Embryonic facial prominence (tissue), 1 donor: ENCODE results near the gene EFHD1.

ENCODE experiments used
- DNase-seq: peaks from one replicate; pipeline ENCODE4 v3.0.0-alpha.2; 2016; ENCODE audit errors: extremely low spot score

Gene EFHD1

DNA sequence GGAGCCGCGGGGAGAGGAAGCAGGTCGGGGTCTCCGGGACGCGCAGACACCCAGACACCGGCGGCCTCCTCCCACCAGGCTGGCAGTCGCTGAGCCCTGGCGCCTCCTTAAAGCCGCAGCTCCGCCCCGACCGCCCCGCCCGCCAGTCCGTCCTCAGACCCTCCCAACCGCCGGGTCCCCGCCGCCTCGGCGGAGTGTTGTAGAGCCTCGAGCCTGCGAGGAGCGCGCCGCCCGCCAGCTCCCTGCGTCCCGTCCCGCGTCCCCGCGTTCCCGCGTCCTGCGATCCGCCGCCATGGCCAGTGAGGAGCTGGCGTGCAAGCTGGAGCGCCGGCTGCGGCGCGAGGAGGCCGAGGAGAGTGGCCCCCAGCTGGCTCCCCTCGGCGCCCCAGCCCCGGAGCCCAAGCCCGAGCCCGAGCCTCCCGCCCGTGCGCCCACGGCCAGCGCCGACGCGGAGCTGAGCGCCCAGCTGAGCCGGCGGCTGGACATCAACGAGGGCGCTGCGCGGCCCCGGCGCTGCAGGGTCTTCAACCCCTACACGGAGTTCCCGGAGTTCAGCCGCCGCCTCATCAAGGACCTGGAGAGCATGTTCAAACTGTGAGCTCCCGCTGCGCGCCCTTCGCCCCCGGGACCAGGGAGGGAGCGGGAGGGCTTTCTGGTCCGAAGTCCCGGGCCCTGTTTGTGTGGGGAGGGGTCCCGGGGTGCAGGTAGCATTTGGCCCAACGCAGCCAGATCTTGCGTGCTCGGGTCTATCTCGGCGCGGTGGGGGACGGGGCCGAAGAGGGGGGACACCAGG lies at the start of gene EFHD1:
Gene EFHD1 (plus strand): TSS at position 192 of the 793 bp plus-strand sequence. CDS start 101 bp downstream, at position 293.
- DNase-seq: no peak

DNA sequence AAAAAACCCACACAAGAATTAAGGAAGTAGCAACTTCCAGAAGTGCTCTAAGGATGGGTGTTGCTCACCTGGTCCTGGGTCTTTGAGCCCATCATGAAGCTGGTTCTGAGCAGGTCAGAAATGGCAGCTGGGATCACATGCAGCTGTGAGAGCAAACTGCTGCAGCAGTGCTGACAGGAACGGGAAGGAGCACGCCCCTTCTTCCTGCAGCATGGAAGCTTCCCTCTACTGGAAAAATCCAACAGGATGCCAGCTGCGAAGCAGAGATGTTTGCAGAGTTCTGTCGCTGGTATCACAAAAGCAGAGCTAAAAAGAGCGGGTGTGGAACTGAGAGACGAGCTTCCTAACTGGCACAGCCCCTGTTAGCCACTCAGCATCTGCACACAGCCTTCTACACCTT lies 49.2 kb upstream of the EFHD1 start:
- no peak for DNase-seq

DNA sequence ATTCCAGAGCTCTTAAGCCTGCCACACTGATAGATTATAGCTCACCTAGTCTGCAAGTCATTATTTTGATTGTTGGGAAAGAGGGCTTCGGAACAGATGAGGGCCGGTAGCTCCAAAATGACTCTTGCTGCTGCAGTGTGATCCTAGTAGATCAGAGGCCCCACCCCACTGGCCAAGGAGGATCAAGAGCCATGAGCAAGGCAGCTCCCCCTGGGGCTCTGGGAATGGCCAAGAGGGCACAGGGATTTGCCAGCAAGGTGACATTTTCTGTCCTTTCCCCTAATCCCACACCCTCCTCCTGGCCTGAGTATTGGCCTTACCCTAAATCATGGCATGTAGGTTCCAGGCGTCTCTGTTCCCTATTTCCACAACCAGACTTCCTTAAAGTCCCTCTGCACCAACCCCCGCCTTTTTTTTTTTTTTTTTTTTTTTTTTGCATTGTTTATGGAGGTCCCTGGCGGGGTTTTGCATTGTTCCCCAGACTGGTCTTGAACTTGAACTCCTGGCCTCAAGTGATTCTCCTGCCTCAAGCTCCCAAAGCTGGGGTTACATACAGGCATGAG lies 46.4 kb upstream of the EFHD1 start:
- DNase-seq: no peak

- no peak for DNase-seq
Observed at GRCh38 chr2:232587512-232587911, 45.9 kb upstream of the EFHD1 start.

DNA sequence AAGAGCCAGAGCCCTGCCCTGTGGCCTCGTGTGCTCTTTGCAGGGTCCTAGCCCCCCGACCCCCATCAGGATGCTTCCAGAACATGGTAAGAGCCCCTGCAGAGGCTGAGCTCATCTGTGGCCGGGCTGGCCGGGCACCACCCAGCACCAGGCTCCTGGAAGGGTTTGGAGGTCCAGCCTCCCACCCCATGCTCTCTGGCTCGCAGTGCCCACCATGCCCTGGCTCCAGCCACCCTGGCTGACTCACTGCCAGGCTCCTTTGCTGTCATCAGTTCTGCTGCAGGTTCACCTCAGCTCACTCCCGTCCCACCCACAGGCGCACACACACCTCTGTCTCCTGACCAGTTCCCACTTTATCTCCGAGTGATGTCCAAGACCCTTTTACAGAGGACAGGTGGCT lies 45.4 kb upstream of the EFHD1 start:
- no peak for DNase-seq

DNA sequence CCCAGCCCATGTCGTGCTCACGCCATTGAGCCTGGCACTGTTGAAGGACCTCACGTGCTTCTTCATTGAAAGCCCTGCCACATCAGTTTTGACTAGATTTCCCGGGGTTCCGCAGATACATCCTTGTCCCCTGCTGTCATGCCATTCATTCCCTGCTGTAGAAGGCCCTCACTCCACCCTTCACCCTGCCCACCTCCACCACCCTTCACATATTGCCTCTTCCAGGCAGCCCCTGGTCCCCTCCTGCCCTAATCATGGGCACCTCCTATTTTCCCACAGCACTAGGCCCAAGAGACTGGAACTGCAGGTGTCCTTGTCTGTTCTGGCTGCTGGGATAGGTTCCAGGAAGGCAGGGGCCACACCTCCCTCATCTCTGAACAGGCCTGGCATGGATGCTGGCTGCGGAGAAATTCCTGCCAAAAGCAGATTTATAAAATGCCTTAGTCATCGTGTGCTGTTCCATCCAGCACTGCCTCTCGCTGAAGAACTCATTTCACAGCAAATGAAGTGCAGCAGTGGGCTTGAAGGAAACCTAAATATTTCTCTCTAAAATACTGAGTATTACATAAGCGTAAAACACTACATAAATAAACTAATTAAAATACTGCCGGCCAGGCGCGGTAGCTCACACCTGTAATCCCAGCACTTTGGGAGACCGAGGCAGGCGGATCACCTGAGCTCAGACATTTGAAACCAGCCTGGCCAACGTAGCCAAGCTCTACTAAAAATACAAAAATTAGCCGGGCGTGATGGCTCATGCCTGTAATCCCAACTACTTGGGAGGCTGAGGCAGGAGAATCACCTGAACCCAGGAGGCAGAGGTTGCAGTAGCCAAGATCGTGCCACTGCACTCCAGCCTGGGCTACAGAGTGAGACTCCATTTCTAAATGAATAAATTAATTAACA lies 44.5 kb upstream of the EFHD1 start:
- DNase-seq: no peak

GRCh38 chr2:232592772-232593395 lies 40.5 kb upstream of the EFHD1 start:
- DNase-seq: no peak

DNA sequence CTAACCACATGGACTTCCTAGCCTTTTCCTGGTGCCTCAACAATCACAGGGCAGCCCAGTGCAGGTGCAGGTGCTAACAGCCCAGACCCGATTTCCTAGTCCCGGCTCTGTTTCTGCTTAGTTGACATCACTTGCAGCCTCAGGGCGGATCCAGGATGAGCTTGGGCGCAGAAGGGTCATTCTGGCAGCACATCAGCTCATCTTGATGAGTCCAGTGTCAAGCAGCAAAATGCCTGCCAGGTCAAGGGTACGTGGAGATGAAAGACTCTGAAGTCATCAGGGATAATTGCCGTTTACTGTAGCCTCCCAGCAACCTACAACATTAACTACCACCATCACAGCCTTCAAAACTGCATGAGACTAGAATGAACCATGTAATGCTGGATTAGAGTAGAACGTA lies 39.4 kb upstream of the EFHD1 start:
- DNase-seq: no peak

- DNase-seq: no peak
Observed at GRCh38 chr2:232597362-232598079, 35.9 kb upstream of the EFHD1 start.

- DNase-seq: no peak
Observed at GRCh38 chr2:232598293-232598692, 35.1 kb upstream of the EFHD1 start.

DNA sequence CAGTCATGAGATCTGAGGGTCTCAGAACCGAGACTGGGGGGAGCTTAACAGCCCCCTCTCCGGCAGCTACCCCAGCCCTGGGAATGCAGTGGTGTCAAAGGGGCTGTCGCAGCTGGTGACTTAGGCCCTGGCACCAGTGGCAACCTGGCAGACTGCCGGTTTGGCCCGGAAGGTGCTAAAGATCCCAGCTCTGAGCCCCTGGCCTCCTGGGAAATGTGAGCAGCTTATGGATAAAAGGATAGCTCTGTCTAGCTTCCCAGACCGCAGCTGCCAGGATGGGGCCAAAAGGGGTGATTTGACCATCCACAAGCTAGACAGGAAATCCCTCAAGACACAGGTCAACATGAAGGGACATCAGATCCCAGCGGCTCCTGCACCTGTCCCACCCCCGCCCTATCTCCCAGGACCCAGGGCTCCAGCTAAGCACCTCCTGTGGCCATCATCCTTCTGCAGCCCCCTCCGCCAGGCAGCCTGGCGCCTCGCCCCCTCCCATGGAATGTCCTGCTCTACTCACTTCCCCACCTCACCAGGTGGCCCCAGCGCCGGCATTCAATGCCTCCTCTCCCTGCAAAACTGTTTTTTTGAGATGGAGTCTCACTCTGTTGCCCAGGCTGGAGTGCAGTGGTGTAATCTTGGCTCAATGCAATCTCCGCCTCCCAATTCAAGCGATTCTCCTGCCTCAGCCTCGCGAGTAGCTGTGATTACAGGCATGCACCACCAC lies 33.2 kb upstream of the EFHD1 start:
- no peak for DNase-seq

DNA sequence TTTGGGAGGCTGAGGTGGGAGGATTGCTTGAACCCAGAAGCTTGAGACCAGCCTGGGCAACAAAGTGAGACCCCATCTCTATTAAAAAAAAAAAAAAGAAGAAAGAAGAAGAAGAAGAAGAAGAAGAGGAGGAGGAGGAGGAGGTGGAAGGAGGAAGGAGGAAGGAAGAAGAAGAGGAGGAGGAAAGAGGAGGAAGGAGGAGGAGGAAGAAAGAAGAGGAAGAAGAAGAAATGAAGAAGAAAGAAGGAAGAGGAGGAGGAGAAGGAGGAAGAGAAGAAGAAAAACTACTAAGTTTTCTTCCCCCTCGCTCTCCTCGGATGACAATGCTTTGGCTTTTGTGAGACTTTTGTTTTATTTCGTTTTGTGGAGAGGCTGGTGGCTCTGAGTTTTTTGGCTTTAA lies 30.1 kb upstream of the EFHD1 start:
- DNase-seq: no peak

DNA sequence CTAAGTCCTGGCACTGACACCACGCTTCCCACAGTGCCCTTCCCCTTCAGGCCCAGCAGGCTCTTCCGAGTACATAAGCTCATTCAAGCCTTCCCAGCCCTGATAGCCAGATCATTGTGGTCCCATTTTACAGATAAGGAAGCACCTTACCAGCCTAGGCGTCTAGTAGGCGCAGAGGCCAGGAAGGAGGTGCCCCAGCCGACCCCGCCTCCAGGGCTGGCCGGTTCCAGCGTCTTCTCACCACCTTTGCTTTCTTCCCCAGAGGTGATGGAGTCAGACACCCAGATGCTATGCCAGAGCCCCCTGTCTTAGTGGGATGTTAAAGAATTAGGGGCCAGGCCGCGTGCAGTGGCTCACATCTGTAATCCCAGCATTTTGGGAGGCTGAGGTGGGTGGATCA lies 28.9 kb upstream of the EFHD1 start:
- no peak for DNase-seq

GRCh38 chr2:232607011-232607410 lies 26.4 kb upstream of the EFHD1 start:
- DNase-seq: no peak

DNA sequence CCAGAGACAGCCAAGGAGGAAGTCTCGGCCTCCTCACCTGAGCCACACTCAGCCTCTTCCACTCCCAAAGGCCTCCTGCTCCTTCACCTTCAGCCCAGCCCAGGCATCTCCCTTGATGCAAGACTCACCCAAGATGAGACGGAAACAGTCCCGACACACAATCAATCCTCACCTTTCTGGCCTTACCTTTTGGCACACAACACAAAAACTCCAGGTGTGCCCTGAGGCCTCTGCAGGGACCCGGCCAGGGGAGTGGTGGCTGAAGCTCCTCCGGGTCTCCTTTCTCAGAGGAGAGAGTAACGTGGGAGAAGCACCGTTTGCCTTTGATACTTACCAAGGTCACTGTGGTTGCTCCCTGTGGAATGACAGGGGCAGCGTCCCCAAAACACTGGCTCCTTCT lies 23.8 kb upstream of the EFHD1 start:
- no peak for DNase-seq

DNA sequence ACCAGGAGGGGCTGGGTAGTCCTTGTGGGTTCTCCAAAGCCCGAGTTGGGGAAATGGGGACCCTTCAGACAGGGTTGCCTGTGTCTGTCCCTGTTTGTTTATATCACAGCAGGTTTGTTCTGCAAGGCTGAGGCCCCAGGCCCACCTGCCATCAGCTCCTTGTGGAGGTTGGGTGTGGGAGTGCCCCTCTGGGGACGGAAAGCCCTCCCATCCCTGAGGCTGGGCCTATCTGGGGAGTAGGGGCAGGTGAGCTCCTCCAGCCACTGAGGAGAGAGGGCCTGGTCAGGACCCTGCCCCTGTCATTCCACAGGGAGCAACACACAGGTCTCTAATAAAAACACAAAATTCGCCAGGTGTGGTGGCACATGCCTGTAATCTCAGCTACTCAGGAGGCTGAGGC lies 23.3 kb upstream of the EFHD1 start:
- DNase-seq: no peak

DNA sequence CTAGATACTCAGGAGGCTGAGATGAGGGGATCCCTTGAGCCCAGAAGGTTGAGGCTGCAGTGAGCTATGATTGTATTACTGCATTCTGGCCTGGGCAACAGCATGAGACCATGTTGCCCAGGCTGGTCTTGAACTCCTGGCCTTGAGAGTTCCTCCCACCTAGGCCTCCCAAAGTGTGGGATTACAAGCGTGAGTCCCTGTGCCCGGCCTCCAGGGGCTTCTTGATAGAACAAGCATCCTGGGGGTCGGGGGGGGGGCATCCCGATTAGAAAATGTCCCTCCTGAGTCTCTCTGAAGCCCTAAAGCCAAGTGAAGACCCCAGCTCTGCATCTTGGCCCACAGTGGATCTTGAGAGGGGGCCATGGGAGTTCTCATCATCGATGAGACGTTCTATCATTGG lies 22.3 kb upstream of the EFHD1 start:
- DNase-seq: no peak

DNA sequence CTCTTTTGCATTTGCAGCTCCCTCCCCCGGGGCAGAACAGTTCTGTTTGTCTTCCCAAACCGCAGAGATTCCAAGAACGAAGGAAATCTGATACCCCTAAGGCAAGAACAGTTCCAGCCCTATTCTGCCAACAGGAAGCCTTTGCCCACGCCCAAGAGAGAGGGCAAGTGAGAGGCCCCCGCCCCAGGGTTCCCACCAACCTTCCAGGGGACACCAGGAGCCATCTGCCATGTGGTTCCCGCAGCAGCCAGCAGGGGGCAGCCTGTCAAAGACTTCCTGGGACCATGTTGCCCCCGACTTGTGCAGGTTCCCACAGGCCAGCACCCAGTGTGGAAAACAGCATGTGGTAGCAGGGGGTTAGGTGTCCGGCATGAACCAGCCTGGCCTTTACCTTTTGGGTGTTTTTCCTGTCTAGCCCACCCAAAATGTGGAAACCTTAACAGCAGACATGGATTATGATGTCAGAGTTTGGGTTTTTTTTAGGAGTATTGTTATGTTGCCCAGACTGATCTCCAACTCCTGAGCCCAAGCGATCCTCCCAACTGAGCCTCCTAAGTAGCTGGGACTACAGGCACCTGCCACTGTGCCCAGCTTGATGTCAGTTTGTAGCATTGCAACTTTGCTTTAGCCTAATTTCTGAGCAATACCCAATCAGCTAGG lies 21.7 kb upstream of the EFHD1 start:
- no peak for DNase-seq

DNA sequence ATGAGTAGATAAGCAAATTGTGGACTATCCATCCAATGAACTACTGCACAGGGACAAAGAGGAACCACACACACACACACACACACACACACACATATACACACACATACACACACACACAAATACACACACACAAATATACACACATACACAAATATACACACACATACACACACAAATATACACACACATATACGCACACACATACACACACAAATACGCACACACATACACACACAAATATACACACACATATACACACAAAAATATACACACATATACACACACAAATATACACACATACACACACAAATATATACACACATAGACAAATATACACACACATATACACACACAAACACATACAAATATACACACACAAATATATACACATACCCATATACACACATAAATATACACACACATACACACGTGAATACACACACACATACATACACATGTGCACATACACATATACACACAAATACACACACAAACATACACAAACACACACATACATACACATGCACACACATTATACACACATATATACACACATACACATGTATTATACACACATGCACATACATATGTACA lies 19.8 kb upstream of the EFHD1 start:
- no peak for DNase-seq

DNA sequence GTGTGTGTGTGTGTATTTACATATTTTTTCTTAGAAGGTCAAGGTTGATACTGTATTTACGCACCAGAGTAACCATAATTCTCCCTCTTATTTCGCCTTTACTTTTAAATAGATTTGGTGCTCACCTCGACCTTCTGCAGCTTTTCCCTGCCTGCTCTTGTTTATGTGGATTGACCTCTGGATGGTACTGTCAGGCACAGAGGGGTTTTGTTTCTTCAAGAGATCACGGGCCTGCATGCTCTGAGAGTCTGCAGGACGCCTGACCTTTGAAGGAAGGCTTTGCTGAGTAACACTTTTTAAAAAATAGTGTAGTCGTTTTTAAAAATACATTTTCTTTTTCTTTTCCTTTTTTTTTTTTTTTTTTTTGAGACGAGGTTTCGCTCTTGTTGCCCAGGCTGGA lies 18.1 kb upstream of the EFHD1 start:
- no peak for DNase-seq
